DND-41 (cell line): ENCODE measurements around the gene RAD52.

Experiments
- ATAC-seq: fragments of 200-7000 bp; cut with Tn5 transposase; 3 replicates; pipeline ENCODE4 v1.9.1; 2021; ENCODE audit warnings: low read depth; ENCODE audit not compliant: insufficient read depth
- DNase-seq: peaks from one replicate; pipeline ENCODE4 v3.0.0-alpha.2; 2020
- H2AFZ ChIP-seq: 2 replicates; pipeline ENCODE4 v1.6.0; 2012; ENCODE audit warnings: low read depth, low read length
- H3K27ac ChIP-seq: 2 replicates; pipeline ENCODE4 v1.5.1; 2012; ENCODE audit warnings: low read length, inconsistent platforms
- H3K27me3 ChIP-seq: fragments of 200-600 bp; sonication (generic); 2 replicates; pipeline ENCODE4 v1.6.0; 2012; ENCODE audit warnings: low read length, mild to moderate bottlenecking, inconsistent platforms; ENCODE audit not compliant: insufficient read depth, poor library complexity
- H3K36me3 ChIP-seq: 2 replicates; pipeline ENCODE4 v1.5.1; 2012; ENCODE audit warnings: low read length, inconsistent platforms; ENCODE audit not compliant: insufficient read depth
- H3K4me1 ChIP-seq: 2 replicates; pipeline ENCODE4 v1.5.1; 2012; ENCODE audit warnings: mild to moderate bottlenecking, low read length; ENCODE audit not compliant: insufficient read depth
- H3K4me2 ChIP-seq: 2 replicates; pipeline ENCODE4 v1.6.0; 2012; ENCODE audit warnings: mild to moderate bottlenecking, moderate library complexity, low read length, inconsistent platforms; ENCODE audit not compliant: insufficient read depth
- H3K4me3 ChIP-seq, 2 experiments: fragments of 200-600 bp in 1 of 2; shearing (Covaris generic) in 1 of 2; 2 replicates each; pipeline ENCODE4 v1.5.1; 2012 to 2016; ENCODE audit warnings: inconsistent platforms in 2 of 2, low read length in 2 of 2, mild to moderate bottlenecking in 2 of 2, low read depth in 1 of 2, moderate library complexity in 1 of 2
- H3K79me2 ChIP-seq: 2 replicates; pipeline ENCODE4 v1.6.0; 2012; ENCODE audit warnings: low read length, inconsistent platforms; ENCODE audit not compliant: insufficient read depth
- H3K9ac ChIP-seq: 2 replicates; pipeline ENCODE4 v1.6.0; 2012; ENCODE audit warnings: low read depth, mild to moderate bottlenecking, inconsistent platforms, low read length, moderate library complexity
- H3K9me3 ChIP-seq: 2 replicates; pipeline ENCODE4 v1.5.1; 2012; ENCODE audit warnings: low read length, moderate library complexity, mild to moderate bottlenecking, inconsistent platforms; ENCODE audit not compliant: insufficient read depth, severe bottlenecking
- H4K20me1 ChIP-seq: 2 replicates; pipeline ENCODE4 v1.6.0; 2012; ENCODE audit warnings: low read length; ENCODE audit not compliant: insufficient read depth
- CTCF ChIP-seq: IDR thresholded peaks from 2 replicates; pipeline ENCODE4 v1.5.1; 2012; ENCODE audit warnings: borderline replicate concordance, low read length, moderate library complexity, mild to moderate bottlenecking; ENCODE audit not compliant: poor library complexity, severe bottlenecking; ENCODE audit errors: extremely low read depth
- EZH2 ChIP-seq: IDR thresholded peaks from 3 replicates; pipeline ENCODE4 v1.6.1; 2012; ENCODE audit warnings: borderline replicate concordance, low read depth, mild to moderate bottlenecking, moderate library complexity, low read length, inconsistent platforms; ENCODE audit not compliant: severe bottlenecking

The RAD52 gene

GRCh38 chr12:996881-997280, 47.4 kb upstream of the RAD52 start:
- Histone ChIP-seq H3K4me2 (no peak overlapping the region), H3K36me3 (peaks cover 5% of the 10 kb centered on the region), H3K9ac (no peak overlapping the region), H3K4me3 (no peak overlapping the region), H3K27me3 (no peaks in the 10 kb centered on the region), H3K79me2 (peaks cover 39% of the 10 kb centered on the region), H3K9me3 (no peaks in the 10 kb centered on the region), H3K27ac (no peak overlapping the region), H4K20me1 (peaks cover 8% of the 10 kb centered on the region; the same call in 1 of the 2 replicates), H2AFZ (no peak overlapping the region), H3K4me1 (peaks cover 10% of the 10 kb centered on the region)
- no peak for TF ChIP-seq EZH2
- TF ChIP-seq CTCF: no peak
- ATAC-seq: no peak
- DNase-seq: no peak

GRCh38 chr12:992647-993046, 43.2 kb upstream of the RAD52 start:
- peaks cover 4% of the 10 kb centered on the region; the same call in 1 of the 2 replicates for H4K20me1 ChIP-seq

GRCh38 chr12:991350-992333, 42.1 kb upstream of the RAD52 start:
- Histone ChIP-seq H3K4me3 (peak overlapping the region; percentile 53 to 83; a peak in 3 of 4 replicates), H3K4me1 (peaks cover 38% of the 10 kb centered on the region)
- peak; percentile 66 for ATAC-seq

More at GRCh38 chr12:992647-993046, 43.2 kb upstream of the RAD52 start:
- Histone ChIP-seq H3K9me3 (no peaks in the 10 kb centered on the region), H3K9ac (peak overlapping the region; percentile 95; the same call in 1 of the 2 replicates), H3K4me1 (peaks cover 38% of the 10 kb centered on the region), H3K4me3 (no peak overlapping the region), H3K79me2 (peaks cover 46% of the 10 kb centered on the region), H2AFZ (no peak overlapping the region; the same call in 1 of the 2 replicates), H3K36me3 (no peaks in the 10 kb centered on the region; the same call in 1 of the 2 replicates), H3K27ac (no peak overlapping the region), H3K4me2 (peak overlapping the region; percentile 62), H3K27me3 (no peaks in the 10 kb centered on the region)
- DNase-seq: no peak
- TF ChIP-seq CTCF (no peak), EZH2 (no peak)
- no peak for ATAC-seq

More at GRCh38 chr12:991350-992333, 42.1 kb upstream of the RAD52 start:
- Histone ChIP-seq H2AFZ (peak overlapping the region; percentile 59), H3K27ac (peak overlapping the region; percentile 69), H3K36me3 (no peaks in the 10 kb centered on the region; the same call in 1 of the 2 replicates), H3K79me2 (peaks cover 40% of the 10 kb centered on the region), H3K9ac (peak overlapping the region; percentile 95), H3K4me2 (peak overlapping the region; percentile 62), H3K27me3 (no peaks in the 10 kb centered on the region), H3K9me3 (no peaks in the 10 kb centered on the region), H4K20me1 (no peaks in the 10 kb centered on the region)
- no peak for DNase-seq
- TF ChIP-seq CTCF (no peak), EZH2 (no peak)
